Measurements from ENCODE around the gene FOXN3.

Gene FOXN3

GRCh38 chr14:89430391-89431236, 13.6 kb upstream of the FOXN3 start:
- DNase-seq = peak; percentile 71

GRCh38 chr14:89429199-89430181, 12.5 kb upstream of the FOXN3 start:
- peak; percentile 10 for DNase-seq

- DNase-seq = no peak
Observed at GRCh38 chr14:89428546-89429198, 11.6 kb upstream of the FOXN3 start.

GRCh38 chr14:89428173-89428523, 11.1 kb upstream of the FOXN3 start:
- no peak for DNase-seq

- no peak for DNase-seq
Observed at GRCh38 chr14:89427426-89428172, 10.6 kb upstream of the FOXN3 start.

GRCh38 chr14:89425931-89426330, 8.9 kb upstream of the FOXN3 start:
- no peak for DNase-seq

- no peak for DNase-seq
Observed at GRCh38 chr14:89424241-89424640, 7.2 kb upstream of the FOXN3 start.

- no peak for DNase-seq
Observed at GRCh38 chr14:89422952-89423345, 5.9 kb upstream of the FOXN3 start.

GRCh38 chr14:89422181-89422951, 5.3 kb upstream of the FOXN3 start:
- no peak for DNase-seq

GRCh38 chr14:89420502-89420901, 3.5 kb upstream of the FOXN3 start:
- no peak for DNase-seq

- no peak for DNase-seq
Observed at GRCh38 chr14:89419973-89420482, 3.0 kb upstream of the FOXN3 start.

- peak; percentile 25 for DNase-seq
Observed at GRCh38 chr14:89418976-89419375, 1.9 kb upstream of the FOXN3 start.

GRCh38 chr14:89418452-89418851, 1.4 kb upstream of the FOXN3 start:
- DNase-seq = peak; percentile 27

- peak; percentile 75 for DNase-seq
Observed at GRCh38 chr14:89417465-89418225, 612 bp upstream of the FOXN3 start.

- DNase-seq = peak; percentile 99
Observed at GRCh38 chr14:89416002-89416995, 734 bp downstream of the FOXN3 start.

GRCh38 chr14:89415159-89415558, 1.9 kb downstream of the FOXN3 start:
- no peak for DNase-seq

- DNase-seq = no peak
Observed at GRCh38 chr14:89411976-89412375, 5.1 kb downstream of the FOXN3 start.

GRCh38 chr14:89409961-89410360, 7.1 kb downstream of the FOXN3 start:
- DNase-seq = no peak
